NOMO-1 (cell line): Measurements from ENCODE around the gene COA5.
A peak's percentile ranks its signal among the peaks of the same experiment; 100 is the strongest.

ENCODE experiments used
- DNase-seq, 2 experiments: peaks; one replicate each; lab custom pipeline; 2025; ENCODE audit not compliant: unreplicated experiment in 2 of 2; lab: John Stamatoyannopoulos, UW

The COA5 gene

DNA sequence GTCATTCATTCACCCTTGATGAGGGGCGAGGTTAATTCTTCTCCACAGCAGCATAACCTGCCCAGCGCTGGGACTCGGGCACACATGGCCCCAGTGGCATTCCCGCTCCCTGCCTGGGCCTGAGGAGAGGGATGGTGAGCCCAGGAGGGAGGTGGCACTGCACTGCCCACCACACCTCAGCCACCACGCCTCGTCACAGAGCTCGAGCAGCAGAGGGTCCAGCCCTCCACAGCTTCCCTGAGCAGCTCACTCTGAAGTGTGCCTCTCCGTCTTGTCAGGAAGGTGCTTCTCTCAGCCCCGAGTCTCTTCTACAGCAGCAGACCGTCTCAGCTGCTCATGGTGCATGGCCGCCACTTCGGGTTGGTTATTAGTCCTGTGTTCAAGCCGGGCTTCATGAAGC lies 34.9 kb downstream of the COA5 start:
- no peak for DNase-seq

DNA sequence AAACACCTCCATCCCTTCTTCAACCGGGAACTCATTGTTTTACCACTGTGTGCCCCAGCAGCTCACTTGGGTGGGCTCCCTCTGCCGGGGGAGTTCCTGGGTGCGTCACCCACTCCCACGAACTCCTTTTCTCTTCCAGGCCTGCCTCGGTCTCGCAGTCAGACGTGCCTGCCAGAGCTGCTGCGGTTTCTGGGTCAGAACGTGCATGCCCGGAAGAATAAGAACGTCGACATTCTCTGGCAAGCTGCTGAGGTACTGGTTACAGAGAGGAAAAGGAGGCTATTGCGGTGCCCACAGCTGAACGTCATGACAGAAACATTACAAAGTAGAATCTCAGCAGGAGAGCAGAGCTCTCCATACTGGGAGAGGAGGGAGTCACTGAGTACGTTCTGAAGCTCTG lies 35.6 kb downstream of the COA5 start:
- no peak for DNase-seq

DNA sequence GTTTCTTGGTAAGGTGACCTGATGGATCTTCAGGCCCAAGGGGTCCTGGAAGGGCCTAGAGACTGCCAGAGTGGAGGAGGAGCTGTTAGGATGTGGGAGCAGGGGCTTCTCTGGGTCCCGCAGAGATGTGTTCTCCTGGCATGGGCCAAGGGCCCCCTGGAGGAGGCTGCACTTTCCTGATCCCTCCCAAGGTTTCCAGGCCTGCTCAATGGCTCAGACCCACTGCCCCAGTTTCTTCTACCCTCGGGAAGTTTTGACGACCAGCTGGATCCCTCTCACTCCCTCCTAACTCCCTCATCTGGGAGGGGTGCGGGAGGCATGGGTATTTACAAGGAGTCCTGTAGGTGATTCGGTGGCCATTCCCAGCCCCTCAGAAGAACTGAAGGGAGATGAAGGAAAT lies 36.1 kb downstream of the COA5 start:
- no peak for DNase-seq

DNA sequence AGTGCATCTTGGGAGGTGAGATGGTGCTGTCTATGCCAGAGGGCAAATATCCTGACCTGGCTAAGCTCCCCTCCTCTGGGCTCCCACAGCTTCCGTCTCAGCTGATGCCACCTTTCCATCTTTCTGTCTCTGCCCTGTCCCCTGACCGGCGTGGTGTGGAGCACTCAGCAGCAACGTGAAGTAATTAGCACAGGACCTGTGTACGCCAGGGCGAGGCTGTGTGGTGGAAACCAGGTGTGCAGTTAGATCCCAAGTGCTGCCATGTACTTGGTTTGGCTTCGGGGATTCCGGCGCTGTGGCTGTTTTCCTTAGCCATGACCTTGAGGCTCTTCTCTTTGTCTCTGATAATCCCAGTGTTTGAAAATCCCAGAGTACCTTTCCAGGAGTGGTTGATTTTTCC lies 36.5 kb downstream of the COA5 start:
- no peak for DNase-seq

DNA sequence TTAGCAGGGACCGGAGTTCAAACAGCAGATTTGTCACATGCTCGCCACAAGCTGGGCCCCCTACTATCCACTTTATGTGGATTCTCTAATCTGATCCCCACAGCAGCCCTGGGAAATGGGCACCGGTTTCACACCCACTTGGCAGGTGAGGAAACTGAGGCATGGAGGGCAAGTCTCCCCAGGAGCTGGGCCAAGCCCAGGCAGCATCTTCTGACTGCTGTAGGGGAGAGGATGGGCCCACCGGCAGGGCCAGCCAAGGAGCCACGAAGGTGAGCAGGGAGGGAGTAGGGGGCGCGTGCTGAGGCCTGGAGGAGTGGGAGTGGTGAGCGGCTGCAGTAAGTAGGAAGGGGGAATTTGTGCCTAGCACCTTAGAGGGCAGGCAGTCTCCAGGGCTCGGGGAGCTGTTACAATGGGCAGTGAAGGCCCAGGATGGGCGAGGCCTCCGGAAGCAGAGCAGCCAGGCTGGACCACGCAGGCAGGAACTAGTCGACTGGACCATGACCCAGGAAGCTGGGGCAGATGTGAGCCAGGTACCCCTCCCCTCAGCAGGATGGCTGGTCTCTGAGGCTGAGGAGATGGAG lies 37.1 kb downstream of the COA5 start:
- DNase-seq, result no peak

DNA sequence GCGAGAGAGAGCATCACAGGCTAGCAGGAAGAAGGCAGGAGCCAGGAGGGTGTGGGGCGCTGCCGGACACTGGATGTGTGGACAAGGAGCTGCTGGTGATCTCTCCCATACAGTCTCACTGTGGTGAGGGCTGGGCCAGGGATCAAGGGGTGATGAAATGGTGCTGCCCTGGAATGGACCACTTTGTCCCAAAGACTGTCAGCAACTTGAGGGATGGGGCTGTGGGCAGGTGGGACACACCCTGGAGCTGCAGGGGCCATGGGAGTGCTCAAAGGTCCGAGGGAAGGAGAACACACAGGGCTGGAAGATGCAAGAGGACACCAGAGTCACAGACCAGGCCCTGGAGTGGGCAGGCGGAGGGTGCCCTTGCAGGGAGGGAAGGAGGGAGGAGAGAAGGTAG lies 38.0 kb downstream of the COA5 start:
- no peak for DNase-seq

DNA sequence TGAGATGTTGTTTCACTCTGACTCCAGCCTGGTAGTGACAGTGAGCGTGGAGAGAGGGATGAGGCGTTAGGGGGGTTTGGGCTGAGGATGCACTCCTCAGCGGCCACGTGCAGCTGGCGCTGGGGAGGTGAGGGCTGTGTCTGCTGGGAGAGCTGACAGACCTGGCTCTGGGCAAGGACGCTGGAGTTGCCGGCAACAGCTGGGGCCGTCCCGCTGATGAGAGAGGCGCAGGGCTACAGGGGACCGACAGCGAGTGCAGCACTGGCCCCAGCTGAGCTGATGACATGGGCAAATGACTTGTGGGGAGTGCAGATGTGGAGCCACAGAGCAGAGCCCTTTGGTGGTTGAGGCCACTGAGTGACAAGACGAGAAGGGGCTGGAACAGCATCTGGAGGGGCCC lies 38.4 kb downstream of the COA5 start:
- no peak for DNase-seq

DNA sequence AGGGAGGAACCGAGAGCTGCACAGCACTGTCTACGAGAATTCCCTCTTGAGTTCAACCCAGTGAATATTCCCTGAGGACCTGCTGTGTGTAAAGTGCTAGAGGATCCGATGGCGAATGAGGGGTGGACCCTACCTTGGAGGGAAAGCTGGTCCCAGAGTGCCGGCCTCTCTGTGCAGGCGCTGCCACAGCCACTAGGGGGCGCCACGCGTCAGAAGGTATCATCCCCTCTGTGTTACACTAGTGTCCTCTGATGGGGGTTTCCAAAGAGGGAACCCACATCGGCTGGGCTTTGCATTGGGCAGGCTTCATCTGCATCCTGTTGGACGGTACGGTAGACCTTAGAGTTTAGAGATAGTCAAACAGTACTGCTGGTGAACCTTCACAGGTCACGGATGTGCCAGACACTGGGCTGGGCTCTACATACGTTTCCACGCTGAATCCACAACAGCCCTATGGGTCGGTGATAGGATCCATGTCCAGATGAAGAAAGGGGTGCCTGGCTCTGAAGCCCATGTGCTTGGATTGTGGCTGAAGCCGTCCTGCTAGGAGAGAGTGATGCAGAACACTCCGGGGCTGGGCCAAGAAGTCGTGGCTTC lies 39.0 kb downstream of the COA5 start:
- no peak for DNase-seq

DNA sequence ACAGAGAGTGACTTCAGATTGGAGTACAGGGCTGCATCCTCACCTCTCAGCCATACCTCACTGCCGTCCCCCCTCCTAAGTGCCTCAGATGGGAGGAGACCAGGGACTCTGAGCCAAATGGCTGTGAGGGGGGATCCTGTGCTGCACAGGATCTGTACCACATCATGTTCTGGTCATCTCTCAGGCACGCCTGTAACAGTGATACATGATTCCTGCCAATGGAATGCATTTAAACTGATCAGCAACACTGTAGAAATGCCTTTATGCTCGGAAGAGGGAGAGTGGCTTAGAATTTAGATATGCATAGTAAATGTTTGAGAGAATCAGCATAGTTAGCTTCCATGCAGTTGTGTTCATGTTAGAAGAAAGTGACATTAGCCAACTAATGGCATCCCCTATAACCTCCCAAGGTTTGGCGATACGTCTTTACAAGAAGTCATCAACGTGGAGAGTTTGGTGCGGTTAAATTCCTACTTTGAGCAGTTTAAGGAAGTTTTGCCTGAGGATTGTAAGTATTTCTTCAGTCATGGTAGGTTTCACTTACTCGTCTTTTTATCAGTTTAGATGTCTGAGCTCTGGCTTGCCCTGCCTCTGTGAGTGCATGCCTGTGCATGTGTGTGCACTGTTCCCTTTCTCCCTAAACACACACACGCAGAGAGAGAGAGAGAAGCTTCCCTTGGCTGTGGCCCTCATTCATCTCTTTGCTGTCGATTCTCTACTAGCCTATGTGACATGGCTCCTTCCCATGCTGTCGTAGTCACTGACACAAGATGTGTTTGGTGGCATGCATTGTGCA lies 40.0 kb downstream of the COA5 start:
- no peak for DNase-seq

DNA sequence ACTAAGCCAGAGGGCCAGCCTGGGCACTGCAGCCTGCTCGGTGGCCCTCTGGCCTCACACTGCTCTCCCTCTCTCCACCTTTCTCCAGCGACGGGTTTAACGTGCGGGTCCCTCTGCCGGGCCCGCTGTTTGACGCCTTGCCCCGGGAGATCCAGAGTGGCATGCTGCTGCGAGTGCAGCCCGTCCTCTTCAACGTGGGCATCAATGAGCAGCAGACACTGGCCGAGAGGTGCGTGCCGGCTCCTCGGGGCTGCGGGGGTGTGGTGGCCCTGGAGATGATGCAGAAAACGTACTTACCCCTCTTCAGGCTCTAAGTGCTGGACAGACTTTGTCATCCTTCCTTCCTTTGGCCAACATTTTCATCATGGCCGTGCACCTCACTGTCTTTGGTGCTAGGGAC lies 42.4 kb downstream of the COA5 start:
- no peak for DNase-seq

DNA sequence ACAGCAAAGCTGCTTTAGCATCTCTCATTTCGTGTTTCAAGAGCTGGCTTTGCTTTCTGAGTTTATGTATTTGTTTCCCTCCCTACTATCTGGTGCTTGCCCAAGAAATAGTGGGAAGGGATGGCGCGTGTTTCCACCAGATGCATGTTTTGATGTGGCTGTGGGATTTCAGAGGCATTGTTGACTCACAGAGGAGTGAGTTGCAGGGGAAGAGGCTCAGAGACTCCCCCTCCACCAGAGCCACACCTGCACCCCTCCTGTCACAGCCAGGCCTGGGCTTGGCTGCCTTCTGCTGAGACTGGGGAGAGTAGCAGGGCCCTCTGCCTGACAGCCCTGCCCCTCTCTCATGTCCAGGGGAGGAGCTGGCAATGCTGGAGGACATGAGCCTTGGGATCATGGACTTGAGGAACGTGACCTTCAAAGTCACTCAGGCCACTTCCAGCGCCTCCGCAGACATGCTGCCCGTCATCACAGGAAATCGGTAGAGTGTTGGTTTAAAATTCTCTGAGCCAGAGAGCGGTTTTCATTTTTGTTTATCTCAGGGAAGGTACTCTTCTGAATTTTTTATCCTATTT lies 42.9 kb downstream of the COA5 start:
- no peak for DNase-seq

DNA sequence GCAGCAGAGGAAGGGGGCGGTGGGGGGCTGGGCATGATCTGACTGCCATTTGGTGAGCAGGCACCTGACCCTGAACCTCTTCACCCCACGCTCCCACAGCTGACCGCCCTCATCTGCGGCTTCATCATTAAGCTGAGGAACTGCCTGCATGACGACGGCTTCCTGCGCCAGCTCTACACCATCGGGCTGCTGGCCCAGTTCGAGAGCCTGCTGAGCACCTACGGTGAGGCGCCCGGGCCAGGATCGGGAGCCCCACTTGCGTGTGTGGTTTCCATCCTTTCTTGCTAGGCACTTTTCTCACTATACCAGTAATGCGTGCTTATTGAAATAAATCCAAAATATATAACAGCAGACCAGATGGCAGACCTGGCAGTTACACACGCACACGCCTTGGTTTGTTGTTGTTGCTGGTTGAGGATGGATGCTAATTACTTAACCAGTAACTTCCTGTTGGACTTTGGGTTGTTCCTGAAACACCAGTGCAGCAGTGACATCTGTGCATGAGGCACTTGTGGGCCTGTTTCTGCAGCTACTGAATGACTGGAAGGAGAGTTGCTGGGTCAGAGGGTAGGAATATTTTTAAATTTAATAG lies 43.7 kb downstream of the COA5 start:
- DNase-seq, result peak; percentile 13 to 21

DNA sequence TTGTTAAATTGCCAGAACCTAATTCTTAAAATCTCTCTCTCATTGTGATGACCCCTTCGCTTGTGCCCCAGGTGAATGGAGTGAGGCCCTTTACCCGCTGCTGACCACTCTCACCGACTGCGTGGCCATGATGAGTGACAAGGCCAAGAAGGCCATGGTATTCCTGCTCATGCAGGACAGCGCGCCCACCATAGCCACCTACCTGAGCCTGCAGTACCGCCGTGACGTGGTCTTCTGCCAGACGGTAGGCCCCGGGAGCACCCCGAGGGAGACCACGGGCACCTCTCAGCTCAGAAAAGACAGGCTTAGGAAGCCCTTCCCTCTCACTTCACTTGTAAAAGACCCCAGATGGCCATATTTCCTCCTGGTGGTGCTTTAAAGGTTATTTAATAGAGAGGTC lies 44.9 kb downstream of the COA5 start:
- no peak for DNase-seq

DNA sequence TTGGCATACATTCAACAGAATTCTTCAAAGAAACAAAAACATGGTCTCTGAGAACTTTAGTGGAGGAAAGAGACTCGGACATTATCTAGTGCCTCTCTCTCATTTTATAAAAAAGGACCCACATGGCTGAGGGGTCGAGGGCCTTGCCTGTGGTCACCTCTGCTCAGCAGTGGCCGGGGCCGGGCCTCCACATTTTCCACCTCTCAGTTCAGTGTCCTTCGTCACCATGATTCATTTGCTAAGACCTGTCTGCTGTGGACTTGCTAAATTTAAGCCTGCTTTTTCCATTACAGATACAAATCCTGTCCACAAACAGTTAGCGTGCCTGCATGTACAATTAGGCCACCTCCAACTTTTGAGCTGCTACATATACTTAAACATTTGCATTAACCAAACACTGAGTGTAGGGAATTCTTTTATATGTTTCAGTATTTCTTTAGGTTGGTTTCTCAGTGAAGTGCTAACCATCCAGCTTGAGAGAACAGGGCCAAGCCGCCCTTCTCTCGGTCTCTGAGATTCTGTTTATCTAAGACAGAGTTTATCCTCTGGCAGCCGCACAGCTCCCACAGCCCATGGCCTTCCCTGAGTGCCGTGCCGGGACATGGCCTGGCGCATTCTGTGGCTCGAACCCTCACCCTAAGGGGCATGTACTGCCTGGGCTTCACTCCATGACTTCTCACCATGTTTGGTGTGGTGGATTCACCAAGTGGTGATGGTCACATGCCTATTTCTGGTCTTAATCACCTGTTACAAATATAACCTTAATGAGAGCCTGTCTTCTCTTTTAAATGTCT lies 46.2 kb downstream of the COA5 start:
- no peak for DNase-seq

DNA sequence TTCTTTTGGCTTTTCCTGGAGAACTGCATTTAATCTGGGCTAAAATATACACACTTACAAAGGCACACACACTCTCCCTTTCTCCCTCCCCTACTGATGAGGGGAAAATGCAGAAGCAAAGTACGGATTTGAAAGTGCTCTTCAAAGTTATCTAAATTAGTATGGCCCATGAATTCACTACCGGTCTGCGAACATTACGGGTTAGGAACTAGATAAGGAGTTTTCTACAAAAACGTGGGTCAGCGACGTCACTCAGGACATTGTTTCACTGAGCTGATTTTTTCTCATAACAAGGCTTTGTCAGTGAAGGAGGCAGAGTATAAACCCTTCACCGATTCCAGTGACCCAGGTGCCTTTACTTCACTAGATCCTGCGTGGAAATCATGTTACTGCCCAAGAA lies 47.3 kb downstream of the COA5 start:
- DNase-seq, result no peak

DNA sequence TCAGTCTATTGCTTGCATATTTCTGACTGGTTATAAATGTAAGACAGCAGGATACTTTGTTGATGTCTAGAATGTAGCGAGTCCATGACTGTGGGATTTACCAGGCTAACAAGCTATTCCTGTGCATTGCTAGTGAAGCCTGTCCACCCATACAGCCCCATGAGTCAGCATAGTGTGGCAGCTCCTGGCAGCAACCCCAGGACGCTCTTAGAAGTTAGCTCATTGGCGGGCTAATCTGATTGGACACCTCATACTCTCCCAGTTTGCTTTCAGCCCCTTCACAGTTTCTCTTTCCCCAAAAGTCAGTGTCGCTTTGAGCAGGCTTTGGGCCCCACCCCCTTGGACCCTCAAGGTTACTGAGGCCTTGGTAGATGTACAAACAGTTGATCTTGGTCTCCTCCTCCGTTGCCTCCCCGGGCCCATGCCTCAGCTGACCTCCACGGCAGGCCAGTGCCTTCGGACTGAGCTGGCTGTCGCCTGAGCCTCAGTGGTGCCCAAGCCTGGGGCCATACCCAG lies 48.0 kb downstream of the COA5 start:
- no peak for DNase-seq

DNA sequence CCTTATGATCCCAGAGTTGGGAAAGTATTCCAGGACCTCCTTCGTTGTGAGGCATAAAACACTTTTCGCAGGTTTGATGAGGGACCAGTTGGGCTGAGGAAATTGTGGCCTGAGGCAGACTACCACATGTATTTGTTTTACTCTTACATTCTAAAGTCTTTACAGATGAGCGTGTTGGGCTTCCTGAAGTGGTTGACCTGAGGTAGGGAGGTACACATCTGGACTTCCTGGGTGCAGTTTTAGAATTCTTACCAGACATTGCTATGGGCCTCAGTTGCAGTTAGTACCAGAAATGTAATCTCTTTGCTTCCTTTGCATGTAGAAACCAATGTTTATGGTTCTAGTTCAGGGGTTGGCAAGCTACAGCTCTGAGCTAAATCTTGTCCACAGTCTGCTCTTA lies 48.7 kb downstream of the COA5 start:
- DNase-seq, result no peak

DNA sequence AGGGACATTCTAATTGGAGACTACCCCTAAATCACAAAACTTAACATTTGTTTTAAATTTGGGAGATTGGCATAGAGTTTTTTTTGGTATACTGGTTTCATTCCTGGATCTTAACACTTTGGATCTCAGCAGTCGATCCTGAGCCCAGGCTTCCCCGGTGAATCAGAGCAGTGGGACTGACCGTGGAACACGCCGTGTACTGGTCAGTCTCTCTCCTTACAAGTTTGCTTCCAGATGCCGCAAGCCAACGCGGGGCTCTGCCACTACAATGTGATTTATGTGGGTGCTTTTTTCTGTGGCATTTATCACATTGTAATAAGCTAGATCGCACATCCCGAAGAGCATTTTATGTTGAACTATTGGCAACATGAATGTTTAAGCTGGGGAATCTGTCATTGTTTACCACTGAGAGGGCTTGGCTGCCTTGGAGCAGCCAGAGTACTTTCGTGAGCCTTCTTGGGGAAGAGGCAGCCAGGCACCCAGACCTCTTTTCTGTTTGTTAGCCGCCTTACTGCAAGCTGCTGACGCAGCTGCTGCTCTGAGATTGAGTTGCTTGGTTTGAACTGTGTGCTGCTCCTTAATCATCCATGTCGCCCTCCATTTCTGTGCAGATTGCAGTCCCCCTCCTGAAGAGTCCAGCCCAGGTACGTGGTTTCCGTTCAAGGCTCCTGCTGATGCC lies 49.3 kb downstream of the COA5 start:
- DNase-seq, result no peak

DNA sequence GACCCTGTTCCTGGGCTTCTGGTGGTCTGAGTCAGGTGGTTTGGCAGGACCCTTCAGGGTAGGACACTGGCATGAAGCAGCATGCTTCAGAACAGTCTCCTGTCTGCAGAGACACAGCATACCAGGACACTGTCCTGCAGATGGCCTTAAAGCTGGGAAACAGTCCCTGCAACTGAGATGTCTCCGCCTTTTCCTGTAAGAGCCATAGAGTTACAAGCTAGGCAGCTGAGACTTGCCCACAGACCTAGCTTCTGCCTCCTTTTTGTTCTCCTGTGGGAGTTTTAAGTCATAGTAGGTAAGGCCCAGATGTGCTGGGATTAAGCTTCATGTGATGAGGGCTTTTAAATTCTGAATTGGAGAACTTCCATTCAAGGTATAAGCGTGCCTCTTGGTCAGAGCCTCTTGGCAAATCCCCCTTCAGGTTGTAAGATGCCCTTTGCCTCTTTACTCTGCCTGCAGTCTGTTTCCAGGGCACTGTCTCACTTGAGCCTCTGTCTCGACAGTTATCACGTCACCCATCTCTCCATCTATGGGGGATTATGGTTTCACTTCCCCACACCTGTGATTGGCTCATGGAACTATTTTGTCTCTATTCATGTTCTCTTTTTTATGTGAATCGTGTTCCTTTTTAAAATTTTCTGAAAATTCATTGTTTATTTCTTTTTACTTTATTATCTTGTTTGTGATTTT lies 51.8 kb downstream of the COA5 start:
- peak; percentile 57 to 76 for DNase-seq
